Suppressor macrophage treated with lipopolysaccharide for 1 hour (primary cell): ENCODE results near the gene AP3D1.
"Not testable (repeated sequence)": the region's sequence is repeated elsewhere in the genome, so short reads cannot be mapped to it uniquely, and the experiment has no call there.

Experiments
- DNase-seq, 3 donors: peaks; one replicate each; pipeline ENCODE4 v3.0.0-alpha.2; 2020 to 2022

AP3D1 gene

GRCh38 chr19:2151339-2152229 is at the start of gene AP3D1:
Gene AP3D1, minus strand, starts transcription at chr19:2151566. Its CDS starts 232 bp downstream, at chr19:2151334.
- peak; percentile 100 for DNase-seq

- not testable (repeated sequence) for DNase-seq
These were observed 49.4 kb upstream of the AP3D1 start for GRCh38 chr19:2200624-2201294.

- no peak for DNase-seq
These were observed 48.7 kb upstream of the AP3D1 start for GRCh38 chr19:2199861-2200623.

GRCh38 chr19:2199215-2199614 is 47.8 kb upstream of the AP3D1 start:
- no peak for DNase-seq

- no peak for DNase-seq
These were observed 47.0 kb upstream of the AP3D1 start for GRCh38 chr19:2198317-2198716.

GRCh38 chr19:2197270-2197669 is 45.9 kb upstream of the AP3D1 start:
- no peak for DNase-seq

GRCh38 chr19:2195914-2196313 is 44.5 kb upstream of the AP3D1 start:
- no peak for DNase-seq

GRCh38 chr19:2195361-2195760 is 44.0 kb upstream of the AP3D1 start:
- no peak for DNase-seq

- DNase-seq: no peak
These were observed 43.2 kb upstream of the AP3D1 start for GRCh38 chr19:2194513-2195078.

- no peak for DNase-seq
These were observed 42.4 kb upstream of the AP3D1 start for GRCh38 chr19:2193807-2194206.

GRCh38 chr19:2192862-2193261 is 41.5 kb upstream of the AP3D1 start:
- no peak for DNase-seq

- DNase-seq: no peak
These were observed 40.3 kb upstream of the AP3D1 start for GRCh38 chr19:2191456-2192310.

GRCh38 chr19:2190848-2191455 is 39.6 kb upstream of the AP3D1 start:
- no peak for DNase-seq

GRCh38 chr19:2189880-2190279 is 38.5 kb upstream of the AP3D1 start:
- DNase-seq: no peak

- peak; percentile 90 to 94 (median 93) for DNase-seq
These were observed 37.5 kb upstream of the AP3D1 start for GRCh38 chr19:2188708-2189385.

GRCh38 chr19:2187159-2187558 is 35.8 kb upstream of the AP3D1 start:
- peak; percentile 40 to 66 (median 48) for DNase-seq

- DNase-seq: no peak
These were observed 34.9 kb upstream of the AP3D1 start for GRCh38 chr19:2186071-2186846.

- no peak for DNase-seq
These were observed 34.3 kb upstream of the AP3D1 start for GRCh38 chr19:2185734-2186070.

GRCh38 chr19:2184422-2184975 is 33.1 kb upstream of the AP3D1 start:
- peak; percentile 62 to 68 (median 67) for DNase-seq

GRCh38 chr19:2181633-2181997 is 30.2 kb upstream of the AP3D1 start:
- DNase-seq: no peak
